Choroid plexus epithelial cell (primary cell): ENCODE data around the gene ALG12.

ENCODE experiments used
- DNase-seq: peaks from one replicate; pipeline ENCODE4 v3.0.0-alpha.2; 2010; ENCODE audit warnings: low read depth
- H3K4me3 ChIP-seq: 2 replicates; pipeline ENCODE4 v1.5.1; 2011; ENCODE audit warnings: low read depth, mild to moderate bottlenecking, control low read depth, low read length, moderate library complexity
- CTCF ChIP-seq: conservative IDR thresholded peaks from 2 replicates; pipeline ENCODE4 v1.5.1; 2011; ENCODE audit warnings: low read depth, mild to moderate bottlenecking, control low read depth, inconsistent platforms, low read length, moderate library complexity

The ALG12 gene

GRCh38 chr22:49913446-49913845, 4.8 kb downstream of the ALG12 start:
- no peak for DNase-seq
- no peak for TF ChIP-seq CTCF
- no peak overlapping the region for H3K4me3 ChIP-seq

GRCh38 chr22:49913026-49913425, 5.2 kb downstream of the ALG12 start:
- no peak overlapping the region for H3K4me3 ChIP-seq
- no peak for DNase-seq
- no peak for TF ChIP-seq CTCF

- no peak for DNase-seq
- no peak overlapping the region for H3K4me3 ChIP-seq
- no peak for TF ChIP-seq CTCF
These were observed 6.2 kb downstream of the ALG12 start for GRCh38 chr22:49911881-49912625.

- no peak for TF ChIP-seq CTCF
- H3K4me3 ChIP-seq: no peak overlapping the region
- DNase-seq: no peak
These were observed 7.7 kb downstream of the ALG12 start for GRCh38 chr22:49910229-49911155.

- H3K4me3 ChIP-seq: no peak overlapping the region
- DNase-seq: no peak
- no peak for TF ChIP-seq CTCF
These were observed 8.6 kb downstream of the ALG12 start for GRCh38 chr22:49909476-49910205.

GRCh38 chr22:49907807-49908206, 10.4 kb downstream of the ALG12 start:
- H3K4me3 ChIP-seq: no peak overlapping the region
- no peak for TF ChIP-seq CTCF
- DNase-seq: no peak
